HepG2 (cell line): ENCODE results near the gene CAMK2D. TPM values are rescaled to one million over a fixed set of nuclear protein-coding genes. Genes with fewer than 3 reads are reported as not detected.
A peak's percentile ranks its signal among the peaks of the same experiment; 100 is the strongest.

Experiments used
- CEBPG ChIP-seq: IDR thresholded peaks from 2 replicates; pipeline ENCODE4 v1.6.1; 2016
- CEBPZ ChIP-seq: IDR thresholded peaks from 2 replicates; pipeline ENCODE4 v1.6.1; 2012; ENCODE audit warnings: low read length, improper control_type of control experiment
- GMEB1 ChIP-seq: sonication (generic); formaldehyde crosslinking; IDR thresholded peaks from 2 replicates; pipeline ENCODE4 v1.5.1; 2020; ENCODE audit warnings: missing genetic modification reagents, mild to moderate bottlenecking, borderline replicate concordance
- GPBP1L1 ChIP-seq: sonication (generic); formaldehyde crosslinking; IDR thresholded peaks from 2 replicates; pipeline ENCODE4 v1.5.0; 2020; ENCODE audit warnings: mild to moderate bottlenecking, missing genetic modification reagents
- KLF6 ChIP-seq: IDR thresholded peaks from 2 replicates; pipeline ENCODE4 v1.8.0; 2016; ENCODE audit warnings: missing biosample characterization, missing genetic modification reagents
- MXD4 ChIP-seq: IDR thresholded peaks from 2 replicates; pipeline ENCODE4 v1.6.1; 2016; ENCODE audit warnings: mild to moderate bottlenecking, missing biosample characterization, missing genetic modification reagents
- RNF219 ChIP-seq: sonication (generic); formaldehyde crosslinking; IDR thresholded peaks from 2 replicates; pipeline ENCODE4 v1.5.0; 2020; ENCODE audit warnings: mild to moderate bottlenecking, missing genetic modification reagents
- SALL1 ChIP-seq: sonication (generic); formaldehyde crosslinking; IDR thresholded peaks from 2 replicates; pipeline ENCODE4 v1.8.0; 2022; ENCODE audit warnings: mild to moderate bottlenecking, missing genetic modification reagents
- SMC3 ChIP-seq: IDR thresholded peaks from 2 replicates; pipeline ENCODE4 v1.6.1; 2011; ENCODE audit warnings: low read length, improper control_type of control experiment
- SMYD3 ChIP-seq: sonication (generic); formaldehyde crosslinking; IDR thresholded peaks from 2 replicates; pipeline ENCODE4 v1.8.1; 2023; ENCODE audit warnings: mild to moderate bottlenecking, missing genetic modification reagents
- SPEN ChIP-seq: sonication (generic); formaldehyde crosslinking; IDR thresholded peaks from 2 replicates; pipeline ENCODE4 v1.5.1; 2020; ENCODE audit warnings: low read depth, mild to moderate bottlenecking, missing genetic modification reagents
- SRSF4 ChIP-seq: fragments of 200-400 bp; formaldehyde crosslinking; IDR thresholded peaks from one replicate; pipeline ENCODE4 v1.6.1; 2018; ENCODE audit warnings: mild to moderate bottlenecking, low read depth, low read length, moderate library complexity; ENCODE audit not compliant: poor library complexity, severe bottlenecking
- TEAD3 ChIP-seq: optimal IDR thresholded peaks from 2 replicates; pipeline ENCODE3; 2016; ENCODE audit warnings: borderline replicate concordance
- ZBTB7B ChIP-seq: sonication (generic); formaldehyde crosslinking; IDR thresholded peaks from 2 replicates; pipeline ENCODE4 v1.4.0; 2020; ENCODE audit warnings: missing genetic modification reagents
- ZNF224 ChIP-seq: sonication (generic); formaldehyde crosslinking; IDR thresholded peaks from 2 replicates; pipeline ENCODE4 v1.5.0; 2020; ENCODE audit warnings: mild to moderate bottlenecking, missing genetic modification reagents
- ZNF296 ChIP-seq: sonication (generic); formaldehyde crosslinking; conservative IDR thresholded peaks from 2 replicates; pipeline ENCODE4 v1.5.0; 2020; ENCODE audit warnings: mild to moderate bottlenecking, missing genetic modification reagents
- ZNF33A ChIP-seq: sonication (generic); formaldehyde crosslinking; IDR thresholded peaks from 2 replicates; pipeline ENCODE4 v1.5.1; 2020; ENCODE audit warnings: missing genetic modification reagents, mild to moderate bottlenecking, moderate library complexity, borderline replicate concordance
- ZNF569 ChIP-seq: sonication (generic); formaldehyde crosslinking; IDR thresholded peaks from 2 replicates; pipeline ENCODE4 v1.5.0; 2020; ENCODE audit warnings: mild to moderate bottlenecking, missing genetic modification reagents, moderate library complexity, borderline replicate concordance
- ZNF589 ChIP-seq: sonication (generic); formaldehyde crosslinking; conservative IDR thresholded peaks from 2 replicates; pipeline ENCODE4 v1.8.0; 2022; ENCODE audit warnings: mild to moderate bottlenecking, moderate library complexity, missing genetic modification reagents
- ZNF782 ChIP-seq: sonication (generic); formaldehyde crosslinking; IDR thresholded peaks from 2 replicates; pipeline ENCODE4 v1.4.0; 2020; ENCODE audit warnings: missing genetic modification reagents, mild to moderate bottlenecking, borderline replicate concordance
- polyA plus RNA-seq, 8 experiments: library from polyadenylated mRNA; depleted of rRNA in 3 of 8; stranded (reverse) in 7 of 8; unstranded in 1 of 8; fragments of >200 nt; fragmentation: Illumina TruSeq in 4 of 8; extraction: Trizol in 4 of 8; gene quantifications; 2 replicates each; pipeline versions ENCODE4 v1.2.1 to v1.2.3, GENCODE V29; 2011 to 2016; ENCODE audit warnings: low read depth in 4 of 8, missing spikeins in 1 of 8, mixed read lengths in 1 of 8; ENCODE audit not compliant: insufficient read depth in 1 of 8
- total RNA-seq, 5 experiments: library from RNA; depleted of rRNA; stranded (reverse); fragments of >200 nt; fragmentation: Illumina TruSeq; extraction: Trizol; gene quantifications; 2 replicates each; pipeline ENCODE4 v1.2.3, GENCODE V29; 2016; ENCODE audit warnings: low read depth in 1 of 5

Gene CAMK2D
- total and polyA plus RNA-seq, 2 of the 13 experiments (the other 11 are each of a cell fraction or from before 2014, with no cell fraction given) = 18.0 to 65.4 TPM

GRCh38 chr4:113784497-113785250, 23.1 kb upstream of the CAMK2D start (continued):
- no peak for TF ChIP-seq ZNF224 (CRISPR knock-in tag)
- no peak for TF ChIP-seq SPEN (CRISPR knock-in tag)
- TF ChIP-seq ZNF569 (CRISPR knock-in tag) = no peak
- TF ChIP-seq GMEB1 (CRISPR knock-in tag) = no peak
- no peak for TF ChIP-seq SMYD3 (CRISPR knock-in tag)
- TF ChIP-seq ZNF33A (CRISPR knock-in tag) = 0 out of 2 replicates have a peak, but pooled peaks have one; percentile 23
- no peak for TF ChIP-seq RNF219
- no peak for TF ChIP-seq ZNF296 (CRISPR knock-in tag)
- TF ChIP-seq ZBTB7B (CRISPR knock-in tag) = no peak
- peak; percentile 41; the same call in 1 of the 2 replicates for TF ChIP-seq SALL1 (CRISPR knock-in tag)
- TF ChIP-seq ZNF782 (CRISPR knock-in tag) = no peak
- TF ChIP-seq MXD4 (CRISPR knock-in tag) = no peak
- no peak for TF ChIP-seq ZNF589
- TF ChIP-seq GPBP1L1 (CRISPR knock-in tag) = no peak
- peak; percentile 87 for TF ChIP-seq CEBPG
- no peak for TF ChIP-seq KLF6 (CRISPR knock-in tag)
- TF ChIP-seq TEAD3 = peak; percentile 39
- TF ChIP-seq SMC3 = no peak
- no peak for TF ChIP-seq CEBPZ
- TF ChIP-seq SRSF4 = no peak
